ENCODE data around the gene RERE.
"Not testable (repeated sequence)": the region's sequence is repeated elsewhere in the genome, so short reads cannot be mapped to it uniquely, and the experiment has no call there.

Gene RERE

DNA sequence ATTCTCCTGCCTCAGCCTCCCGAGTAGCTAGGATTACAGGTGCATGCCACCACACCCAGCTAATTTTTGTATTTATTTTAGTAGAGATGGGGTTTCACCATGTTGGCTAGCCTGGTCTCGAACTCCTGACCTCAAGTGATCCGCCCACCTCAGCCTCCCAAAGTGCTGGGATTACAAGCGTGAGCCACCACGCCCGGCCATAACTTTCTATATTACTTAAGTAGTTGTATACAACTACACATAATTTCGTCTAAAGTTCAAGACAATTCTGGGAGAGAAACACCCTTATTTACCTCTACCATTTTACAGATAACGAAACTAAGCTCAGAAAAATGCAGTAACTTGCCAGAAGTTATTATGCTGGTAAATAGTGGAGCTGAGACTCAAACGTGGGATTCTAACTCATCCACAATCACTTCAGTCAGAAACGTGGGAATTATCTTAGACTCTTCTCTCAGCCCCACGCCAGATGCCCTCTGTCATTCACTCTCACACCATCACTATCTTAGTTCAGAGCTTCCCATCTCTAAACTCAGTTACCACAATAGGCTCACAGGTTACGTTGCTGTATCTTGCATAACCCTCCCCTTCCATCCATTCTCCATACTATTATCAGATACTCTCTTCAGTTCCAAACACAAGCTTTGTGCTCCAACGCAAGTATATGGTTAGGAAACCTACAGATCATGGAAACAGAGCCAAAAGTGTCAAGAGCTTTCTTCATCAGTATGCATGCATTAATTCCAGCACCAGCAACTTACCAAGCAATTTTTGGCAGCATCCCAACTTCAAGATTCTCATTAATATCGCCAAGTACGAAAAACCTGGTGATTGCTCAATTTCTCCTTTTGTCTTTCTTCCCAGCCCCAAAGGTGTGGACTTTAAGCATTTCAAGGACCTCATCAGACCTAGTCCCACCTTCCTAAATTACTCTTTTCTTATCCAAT lies 69.3 kb downstream of the RERE start:
- DNase-seq: no peak

DNA sequence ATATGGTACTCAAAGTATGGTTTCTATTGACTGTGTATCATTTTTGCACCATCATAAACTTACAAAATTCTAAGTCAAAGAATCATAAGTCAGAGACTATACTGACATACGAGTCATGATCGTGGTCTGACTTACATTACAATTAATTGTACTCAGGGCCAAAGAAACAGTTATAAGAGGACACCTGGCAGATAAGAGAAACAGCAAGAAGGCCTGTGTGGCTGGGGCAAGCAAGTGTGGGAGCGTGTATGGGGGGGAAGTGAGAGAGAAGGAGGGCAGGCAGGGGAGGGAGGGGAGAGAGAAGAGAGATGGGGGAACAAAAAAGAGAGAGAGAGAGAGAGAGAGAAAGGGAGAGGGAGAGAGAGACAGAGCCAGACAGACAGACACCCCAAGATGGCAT lies 70.9 kb downstream of the RERE start:
- DNase-seq: no peak

DNA sequence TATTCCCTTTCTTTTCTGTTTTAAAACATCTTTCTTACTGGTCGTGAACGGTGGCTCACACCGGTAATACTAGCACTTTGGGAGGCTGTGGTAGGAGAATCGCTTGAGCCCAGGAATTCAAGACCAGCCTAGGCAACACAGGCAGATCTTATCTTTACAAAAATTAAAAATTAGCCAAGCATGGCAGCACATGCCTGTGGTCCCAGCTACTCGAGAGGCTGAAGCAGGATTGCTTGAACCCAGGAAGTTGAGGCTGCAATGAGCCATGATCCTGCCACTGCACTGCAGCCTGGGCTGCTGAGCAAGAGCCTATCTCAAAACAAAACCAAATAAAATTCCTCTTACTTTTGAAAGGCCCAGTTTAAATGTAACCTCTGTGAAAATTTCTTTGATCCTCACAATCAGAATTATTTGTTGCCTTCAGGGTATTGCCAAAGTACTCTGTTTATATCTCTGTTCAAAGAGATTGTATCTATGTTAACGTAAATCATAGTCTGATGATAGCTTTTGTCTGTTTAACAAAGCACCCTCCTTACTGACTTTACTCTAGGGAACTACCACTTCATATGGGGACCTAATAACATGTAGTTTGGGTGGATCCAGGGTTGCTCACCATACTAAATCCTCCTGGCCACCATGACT lies 71.6 kb downstream of the RERE start:
- no peak for DNase-seq

DNA sequence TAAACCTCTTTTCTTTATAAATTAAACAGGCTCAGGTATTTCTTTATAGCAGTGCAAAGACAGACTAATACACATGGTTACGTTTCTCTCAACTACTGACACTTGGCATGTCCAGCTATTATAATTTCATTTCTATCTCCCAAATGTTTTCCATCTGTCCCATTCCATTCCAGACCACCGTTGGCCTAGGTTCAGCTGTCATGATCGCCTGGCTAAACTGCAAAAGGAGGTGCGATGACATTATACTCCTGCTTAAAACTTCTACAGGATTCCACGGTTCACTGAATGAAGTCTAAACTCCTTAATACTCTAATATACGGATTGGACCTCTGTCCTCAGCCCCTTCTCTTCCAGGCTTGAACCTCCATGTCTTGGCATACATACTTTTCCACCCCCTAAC lies 72.1 kb downstream of the RERE start:
- no peak for DNase-seq

DNA sequence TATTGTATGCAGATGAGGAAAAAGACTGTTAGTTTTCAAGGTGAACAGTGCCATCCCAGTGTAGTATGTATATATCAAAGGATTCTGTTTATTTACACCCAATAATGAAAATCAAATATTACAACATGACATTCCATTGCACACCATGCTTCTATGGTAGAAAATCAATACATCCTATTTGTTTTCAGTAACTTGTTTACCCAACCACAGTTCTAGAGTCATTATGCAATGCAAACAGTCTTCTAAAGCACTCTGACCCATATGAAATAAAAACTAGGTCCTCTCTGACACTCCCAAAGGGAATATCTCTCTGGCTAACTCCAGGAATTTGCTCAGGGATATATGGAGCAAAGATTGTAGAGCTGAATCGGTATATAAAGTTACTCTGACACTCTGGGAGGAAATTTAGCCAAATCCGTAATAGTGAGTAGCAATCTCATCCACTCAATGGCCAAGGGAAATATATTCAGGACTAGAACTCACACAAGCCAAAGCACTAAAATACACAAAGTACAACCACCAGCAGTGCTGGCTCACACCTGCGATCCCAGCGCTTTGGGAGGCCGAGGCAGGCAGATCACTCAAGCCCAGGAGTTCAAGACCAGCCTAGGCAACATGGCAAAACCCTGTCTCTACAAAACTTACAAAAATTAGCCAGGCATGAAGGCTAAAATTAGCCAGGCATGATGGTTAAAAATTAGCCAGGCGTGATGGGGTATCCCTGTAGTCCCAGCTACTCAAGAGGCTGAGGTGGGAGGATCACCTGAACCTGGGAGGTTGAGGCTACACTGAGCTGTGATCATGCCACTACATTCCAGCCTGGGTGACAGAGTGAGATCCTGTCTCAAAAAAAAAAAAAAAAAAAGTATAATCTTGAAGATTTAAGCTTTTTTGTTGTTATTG lies 75.2 kb downstream of the RERE start:
- no peak for DNase-seq

DNA sequence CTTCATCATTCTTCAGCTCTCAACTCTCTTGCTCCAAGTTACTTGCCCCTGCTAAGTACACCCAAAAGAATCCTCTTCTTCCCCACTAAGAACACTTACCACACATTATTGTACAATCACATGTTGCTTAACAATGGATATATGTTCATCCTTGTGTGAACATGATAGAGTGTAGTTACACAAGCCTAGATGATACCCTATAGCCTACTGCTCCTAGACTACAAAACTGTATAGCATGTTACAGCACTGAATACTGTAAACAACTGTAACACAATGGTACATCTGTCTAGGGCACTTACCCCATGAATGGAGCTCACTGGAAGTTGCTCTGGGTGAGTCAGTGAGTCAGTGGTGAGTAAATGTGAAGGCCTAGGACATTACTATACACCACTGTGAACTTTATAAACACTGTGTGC lies 77.4 kb downstream of the RERE start:
- no peak for DNase-seq

DNA sequence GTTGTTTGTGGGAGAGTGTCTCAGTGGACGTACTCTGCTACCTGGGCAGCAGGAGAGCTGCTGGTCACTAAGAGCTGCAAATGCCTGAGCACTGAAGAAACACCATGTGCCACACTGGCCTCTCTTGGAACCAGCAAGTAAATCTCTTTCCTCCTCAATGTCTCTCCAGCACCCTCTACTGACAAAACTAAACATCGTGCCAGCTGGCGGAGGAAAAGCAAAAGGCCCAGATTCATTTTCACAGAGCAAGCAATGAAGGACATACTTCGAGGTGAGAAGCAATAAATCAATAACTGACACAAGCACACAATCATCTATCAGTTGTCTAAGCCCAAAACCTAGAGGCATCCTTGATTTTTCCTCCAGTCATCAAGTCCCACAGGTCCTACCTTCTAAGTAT lies 78.1 kb downstream of the RERE start:
- no peak for DNase-seq

DNA sequence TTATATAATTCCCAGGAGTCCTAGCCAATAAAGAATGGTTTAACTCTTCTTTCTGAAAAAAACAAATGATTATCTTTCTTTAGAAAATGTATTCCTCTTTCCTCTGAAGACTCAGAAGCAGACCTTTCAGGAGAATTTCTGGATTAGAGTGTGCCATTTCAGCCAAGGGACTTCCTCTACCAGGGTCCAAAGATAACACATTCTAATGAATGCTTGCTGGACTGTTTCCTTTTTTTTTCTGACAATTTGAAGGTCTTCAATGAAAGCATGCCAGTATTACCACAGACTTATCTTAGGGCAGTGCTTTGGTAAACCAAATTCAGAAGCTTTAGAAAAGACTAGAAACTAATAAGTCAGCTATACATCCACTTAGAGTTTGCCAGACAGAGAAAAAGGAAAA lies 80.5 kb downstream of the RERE start:
- no peak for DNase-seq

DNA sequence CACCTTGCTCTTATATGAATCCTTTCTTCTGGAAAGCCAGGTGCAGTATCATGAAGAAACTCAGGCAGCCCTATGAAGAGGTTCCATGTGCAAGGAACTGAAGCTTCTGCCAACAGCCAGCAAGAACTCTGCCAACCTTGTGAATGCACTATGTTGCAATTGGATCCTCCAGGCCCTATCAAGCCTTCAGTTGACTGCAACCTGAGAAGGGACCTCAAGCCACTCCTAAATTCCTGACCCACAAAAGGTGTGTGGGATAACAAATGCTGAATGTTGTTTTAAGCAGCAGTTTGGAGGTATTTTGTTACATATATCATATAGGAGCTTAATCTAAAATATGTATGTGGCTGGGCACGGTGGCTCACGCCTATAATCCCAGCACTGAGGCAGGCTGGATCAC lies 84.0 kb downstream of the RERE start:
- DNase-seq: no peak

DNA sequence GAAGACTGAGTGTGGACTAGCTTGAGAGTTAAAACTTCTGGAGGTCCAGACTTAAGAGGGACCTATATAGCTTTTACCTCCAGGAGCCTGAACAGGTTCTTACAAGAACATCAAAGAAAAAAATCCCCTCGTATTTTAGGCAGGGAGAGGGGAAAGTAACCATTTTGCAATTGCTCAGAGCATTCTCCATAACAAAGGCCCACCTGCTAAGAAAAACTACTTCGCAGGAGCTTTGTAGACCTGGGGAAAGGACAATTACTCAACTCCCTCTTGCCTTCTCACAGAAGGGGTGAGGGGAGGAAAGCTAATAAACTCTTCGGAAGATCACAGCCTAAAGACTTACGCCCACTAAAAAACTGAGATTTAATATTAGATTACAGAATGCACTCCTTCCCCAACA lies 86.3 kb downstream of the RERE start:
- no peak for DNase-seq

DNA sequence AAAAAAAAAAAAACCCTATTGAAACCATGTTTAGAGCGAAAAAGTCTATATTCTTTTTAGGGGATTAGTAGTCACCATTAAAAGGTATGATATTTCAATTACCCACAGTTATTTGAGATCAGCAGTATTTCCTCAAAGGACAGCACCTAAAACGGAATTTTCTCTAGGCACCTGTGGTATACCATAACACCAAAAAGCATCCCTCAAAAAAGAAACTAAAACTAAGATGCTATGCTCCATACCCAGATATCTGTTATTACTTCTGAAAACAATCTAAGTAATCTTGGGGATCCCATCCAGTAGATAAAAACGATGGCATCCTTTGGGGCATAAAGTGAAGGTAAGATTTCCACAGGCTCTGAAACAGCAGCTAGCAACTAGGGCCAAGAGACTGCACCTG lies 89.0 kb downstream of the RERE start:
- DNase-seq: no peak

DNA sequence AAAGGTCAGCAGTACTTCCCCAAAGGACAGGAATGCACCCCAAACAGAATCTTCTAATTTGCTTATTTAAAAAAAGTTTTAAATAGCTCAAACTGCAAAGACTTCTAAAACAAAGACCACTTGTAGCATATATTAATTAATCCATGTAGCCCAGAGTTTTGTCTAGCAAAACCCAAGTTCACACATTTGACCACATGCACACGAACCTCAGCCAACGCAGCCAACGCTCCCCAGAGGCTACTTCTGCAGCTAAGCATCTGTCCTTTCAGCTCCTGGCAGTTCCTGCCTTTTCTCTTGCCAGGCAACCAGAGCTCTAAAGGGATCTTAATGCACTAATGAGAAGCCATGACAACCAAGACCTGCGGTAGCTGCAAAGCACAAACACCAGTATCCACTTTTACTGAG lies 89.6 kb downstream of the RERE start:
- DNase-seq: peak; percentile 14 to 38

DNA sequence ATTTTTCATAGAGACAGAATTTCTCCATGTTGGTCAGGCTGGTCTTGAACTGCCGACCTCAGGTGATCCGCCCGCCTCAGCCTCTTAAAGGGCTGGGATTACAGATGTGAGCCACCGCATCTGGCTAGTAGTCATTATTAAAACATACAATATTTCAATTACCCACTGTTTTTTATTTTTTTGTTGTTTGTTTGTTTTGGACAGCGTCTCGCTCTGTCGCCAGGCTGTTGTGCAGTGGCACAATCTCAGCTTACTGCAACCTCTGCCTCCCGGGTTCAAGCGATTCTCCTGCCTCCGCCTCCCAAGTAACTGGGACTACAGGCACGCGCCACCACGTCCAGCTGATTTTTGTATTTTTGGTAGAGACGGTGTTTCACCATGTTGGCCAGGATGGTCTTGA lies 90.1 kb downstream of the RERE start:
- not testable (repeated sequence) for DNase-seq

DNA sequence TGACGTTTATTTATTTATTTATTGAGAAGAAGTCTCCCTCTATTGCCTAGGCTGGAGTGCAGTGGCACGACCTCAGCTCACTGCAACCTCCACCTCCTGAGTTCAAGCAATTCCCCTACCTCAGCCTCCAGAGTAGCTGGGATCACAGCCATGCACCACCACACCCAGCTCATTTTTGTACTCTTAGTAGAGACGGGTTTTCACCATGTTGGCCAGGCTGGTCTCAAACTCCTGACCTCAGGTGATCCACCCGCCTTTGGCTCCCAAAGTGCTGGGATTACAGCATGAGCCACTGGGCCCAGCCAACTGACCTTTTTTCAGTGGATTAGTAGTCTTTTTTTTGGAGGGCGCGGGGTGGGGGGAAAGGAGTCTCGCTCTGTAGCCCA lies 90.6 kb downstream of the RERE start:
- DNase-seq: not testable (repeated sequence)

DNA sequence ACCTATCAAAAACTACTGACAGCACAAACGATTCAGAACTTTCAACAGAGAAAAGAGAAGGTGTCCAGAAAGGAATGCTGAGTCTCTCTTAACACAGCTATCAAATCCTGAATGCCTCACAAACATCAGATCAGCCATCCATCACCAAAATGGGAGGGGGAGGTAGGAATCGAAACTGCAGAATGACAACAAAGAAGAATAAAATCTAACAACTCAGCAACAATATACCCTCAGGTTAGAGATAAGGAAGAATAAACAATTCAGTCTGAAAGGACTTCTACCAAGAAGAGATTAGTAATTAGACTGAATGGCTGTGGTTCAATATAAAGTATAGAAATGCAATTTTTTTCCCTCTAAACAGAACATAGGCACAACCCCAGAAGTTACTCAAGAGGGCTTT lies 94.4 kb downstream of the RERE start:
- DNase-seq: no peak

DNA sequence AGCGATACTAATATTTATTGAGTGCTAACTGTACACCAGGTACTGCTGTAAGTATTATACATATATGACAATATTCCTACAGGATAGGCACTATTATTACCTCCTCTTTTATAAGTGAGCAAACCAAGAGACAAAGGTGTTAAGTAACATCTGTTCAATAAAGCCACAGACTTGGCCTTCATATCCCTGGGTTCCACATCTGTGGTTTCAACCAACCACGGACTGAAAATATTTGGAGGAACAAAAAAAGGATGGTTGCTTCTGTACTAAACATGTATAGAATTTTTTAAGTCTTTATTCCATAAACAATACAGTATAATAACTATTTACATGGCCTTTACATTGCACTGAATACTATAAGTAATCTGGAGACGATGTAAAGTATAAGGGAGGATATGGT lies 95.1 kb downstream of the RERE start:
- no peak for DNase-seq

DNA sequence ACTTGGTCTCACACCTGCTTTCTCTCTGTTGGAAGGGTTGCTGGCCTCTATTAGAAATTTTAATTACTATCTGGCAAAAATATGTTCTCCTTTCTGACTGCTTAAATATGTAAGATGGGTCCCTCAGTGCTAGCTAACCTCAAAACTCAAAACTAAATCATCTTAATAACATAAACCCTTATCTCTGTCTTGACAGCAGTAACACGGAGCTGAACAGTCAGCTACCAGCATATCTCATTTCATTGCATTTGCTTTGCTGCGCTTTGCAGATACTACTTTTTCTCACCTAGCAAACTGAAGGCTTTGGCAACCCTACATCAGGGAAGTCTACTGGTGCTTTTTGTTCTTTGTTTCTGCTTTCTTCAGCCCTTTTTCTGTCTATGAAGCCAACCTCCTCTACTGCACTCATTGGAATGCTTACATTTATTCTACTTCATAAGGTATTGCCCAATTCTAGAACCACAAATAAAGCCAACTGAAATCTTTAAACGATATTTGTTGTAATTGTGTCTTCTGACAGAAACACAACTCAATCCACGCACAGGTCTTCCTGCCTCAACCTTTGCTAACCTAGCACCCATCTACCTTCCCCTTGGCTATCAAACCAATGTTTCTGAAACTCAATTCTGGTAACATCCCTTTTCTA lies 95.6 kb downstream of the RERE start:
- DNase-seq: no peak

DNA sequence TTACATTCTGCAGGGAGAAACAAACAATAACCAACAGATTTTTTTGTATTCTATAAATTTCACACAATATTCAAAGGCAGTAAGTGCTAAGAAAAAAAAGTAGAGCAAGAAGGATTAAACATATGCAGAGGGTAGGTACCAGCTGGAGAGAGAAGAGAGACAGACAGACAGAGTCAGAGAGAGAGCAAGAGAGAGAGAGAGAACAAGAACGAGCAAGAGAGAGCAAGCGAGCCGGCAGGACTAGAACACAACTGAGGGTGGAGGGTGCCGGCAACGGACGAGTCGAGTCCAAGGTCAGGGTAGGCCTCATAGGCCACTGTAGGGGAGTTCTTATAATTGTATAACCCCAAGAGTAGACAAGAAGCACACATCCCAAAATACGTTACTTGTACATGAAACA lies 97.1 kb downstream of the RERE start:
- DNase-seq: no peak

DNA sequence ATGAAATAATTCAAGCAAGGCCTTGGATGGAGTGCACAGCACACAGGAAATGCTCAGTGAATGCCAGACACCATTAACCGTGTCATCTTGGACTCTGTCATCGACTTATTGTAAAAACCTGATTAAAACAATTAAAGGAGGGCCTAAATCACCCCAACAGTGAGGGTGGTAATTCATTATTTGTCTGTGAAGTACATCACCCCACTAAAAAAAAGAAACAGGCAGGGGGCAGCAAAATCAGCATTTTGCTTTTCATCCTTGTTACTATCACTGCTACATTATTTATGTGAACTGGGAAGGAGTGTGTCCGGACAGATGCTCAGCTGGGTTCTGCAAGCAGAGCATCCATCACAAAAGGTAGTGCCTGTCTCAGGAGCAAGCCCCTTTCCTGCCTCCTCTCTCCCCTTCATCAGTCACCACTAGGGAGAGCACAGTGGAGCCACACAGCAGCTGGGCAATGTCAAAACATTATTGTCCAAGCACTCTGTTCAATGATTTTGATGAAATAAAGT lies 98.5 kb downstream of the RERE start:
- no peak for DNase-seq

DNA sequence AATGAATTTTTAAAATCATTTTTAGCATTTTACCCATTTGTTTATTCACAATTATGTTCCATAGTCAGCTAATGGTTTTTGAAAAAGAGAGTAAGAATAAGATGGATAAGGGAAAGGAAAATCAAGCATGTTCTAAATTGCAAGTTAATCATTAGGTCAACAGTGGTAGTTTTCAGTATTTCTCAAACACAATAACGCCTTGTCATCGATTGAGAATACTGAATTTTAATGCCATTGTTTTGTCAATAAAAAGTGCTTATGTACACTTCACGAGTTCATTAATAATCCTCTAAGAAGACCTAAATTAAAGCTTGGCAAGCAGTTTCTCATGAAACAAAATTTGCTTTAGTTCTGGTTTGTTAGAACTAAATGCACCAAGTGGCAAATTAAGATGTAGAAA lies 100.3 kb downstream of the RERE start:
- DNase-seq: no peak

DNA sequence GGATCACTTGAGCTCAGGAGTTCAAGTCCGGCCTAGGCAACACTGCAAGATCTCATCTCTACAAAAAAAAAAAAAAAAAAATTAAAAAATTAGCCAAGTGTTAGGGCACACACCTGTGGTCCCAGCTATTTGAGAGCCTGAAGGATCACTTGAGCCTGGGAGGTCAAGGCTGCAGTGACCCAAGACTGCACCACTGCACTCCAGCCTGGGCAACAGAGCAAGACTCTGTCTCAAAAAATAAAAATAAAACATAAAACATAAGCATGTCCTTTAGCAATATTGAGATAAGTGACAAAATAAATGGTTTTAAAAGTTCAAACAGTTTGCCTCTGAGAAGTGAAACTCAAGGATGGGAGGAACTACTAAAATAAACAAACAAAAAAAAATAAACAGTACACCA lies 101.2 kb downstream of the RERE start:
- no peak for DNase-seq

DNA sequence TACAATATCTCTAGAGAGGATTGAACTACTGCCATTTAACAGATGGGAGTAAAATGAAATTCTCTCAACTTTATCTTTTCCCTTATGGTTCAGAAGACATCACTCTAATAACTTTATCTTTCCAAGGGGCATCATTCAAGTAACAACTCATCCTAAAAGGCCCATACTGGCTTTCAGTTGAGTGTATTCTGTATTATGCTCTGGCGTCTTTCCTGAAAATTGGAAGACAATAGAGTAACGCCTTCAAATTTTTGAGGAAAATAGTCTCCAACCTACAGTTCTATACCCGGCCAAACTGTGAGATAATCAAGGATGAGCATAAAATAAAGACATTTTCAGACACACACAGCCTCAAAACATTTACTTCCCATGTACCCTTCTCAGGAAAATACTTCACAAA lies 103.3 kb downstream of the RERE start:
- DNase-seq: no peak
